NCI-H69 (cell line): ENCODE measurements around the gene SERPINA5.
A peak's percentile ranks its signal among the peaks of the same experiment; 100 is the strongest.
"Not testable (repeated sequence)": the region's sequence is repeated elsewhere in the genome, so short reads cannot be mapped to it uniquely, and the experiment has no call there.

Source experiments
- DNase-seq: peaks from one replicate; lab custom pipeline; 2025; lab: John Stamatoyannopoulos, UW

Gene SERPINA5

DNA sequence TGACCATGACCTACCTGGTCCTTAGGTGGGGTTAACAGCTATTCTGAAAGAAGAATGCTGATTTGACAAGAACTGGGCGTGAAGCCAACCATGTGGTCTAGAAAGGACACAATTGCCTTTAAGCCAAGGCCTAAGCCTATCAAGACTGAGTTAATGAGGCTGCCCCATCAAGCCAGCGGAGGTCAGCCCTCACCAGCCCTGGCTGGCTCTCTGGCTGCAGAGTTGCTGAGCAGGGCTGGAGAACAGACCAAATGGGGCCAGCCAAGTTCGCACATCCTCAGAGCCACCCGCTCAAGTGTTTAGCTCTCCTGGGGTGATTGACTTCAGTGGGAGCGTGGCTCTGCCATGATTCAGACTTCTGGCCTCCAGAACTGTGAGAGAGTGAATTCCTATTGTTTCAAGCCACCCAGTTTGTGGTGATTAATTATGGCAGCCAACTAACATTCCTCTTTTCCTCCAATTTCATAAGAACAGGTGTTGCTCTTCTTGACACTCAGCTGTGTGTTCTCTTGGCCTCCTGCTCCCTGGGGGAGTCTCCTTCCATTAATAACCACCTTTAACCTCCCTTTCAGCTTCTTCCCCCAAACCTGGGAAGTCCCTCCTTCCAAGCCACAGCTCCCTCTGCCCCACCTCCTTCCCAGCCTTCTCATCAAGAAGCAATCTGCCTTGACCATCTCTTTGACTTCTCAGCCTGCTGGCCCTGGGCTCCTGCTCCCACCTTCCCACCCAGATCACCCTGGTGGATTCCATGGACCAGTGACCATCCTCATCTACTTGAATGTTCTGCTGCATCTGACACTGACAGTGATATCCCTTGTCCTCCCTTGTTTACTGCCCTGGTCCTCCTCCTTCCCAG is 5.3 kb upstream of the SERPINA5 start:
- DNase-seq, result no peak

GRCh38 chr14:94577472-94577871 is 3.8 kb upstream of the SERPINA5 start:
- DNase-seq, result not testable (repeated sequence)

- DNase-seq, result no peak
Measured at GRCh38 chr14:94578712-94579111, 2.5 kb upstream of the SERPINA5 start.

DNA sequence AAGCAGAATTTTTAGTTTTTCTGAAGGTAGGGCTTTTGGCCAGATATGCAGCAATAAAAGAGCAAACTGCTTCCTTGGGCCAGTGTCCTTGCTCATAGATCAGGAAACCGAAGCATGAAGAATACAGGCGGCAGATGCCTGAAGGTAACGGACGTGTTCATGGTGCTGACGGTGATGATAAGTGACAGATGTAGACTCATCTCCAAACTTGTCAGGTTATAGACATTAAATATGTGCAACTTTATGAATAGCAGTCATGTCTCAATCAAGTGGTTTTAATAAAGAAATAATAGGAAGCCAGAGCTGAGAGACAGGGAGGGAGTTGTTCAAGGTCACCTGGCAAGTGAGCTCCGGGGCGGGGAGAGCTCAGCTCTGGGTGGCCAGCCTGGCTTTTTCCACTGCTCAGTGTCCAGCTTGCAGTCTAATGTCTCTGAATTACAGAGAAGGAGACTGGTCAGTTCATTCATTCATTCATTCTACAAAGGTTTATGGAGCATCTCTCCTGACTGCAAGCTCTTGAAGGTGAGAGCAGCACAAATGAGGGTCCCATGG is 1.0 kb downstream of the SERPINA5 start:
- no peak for DNase-seq

DNA sequence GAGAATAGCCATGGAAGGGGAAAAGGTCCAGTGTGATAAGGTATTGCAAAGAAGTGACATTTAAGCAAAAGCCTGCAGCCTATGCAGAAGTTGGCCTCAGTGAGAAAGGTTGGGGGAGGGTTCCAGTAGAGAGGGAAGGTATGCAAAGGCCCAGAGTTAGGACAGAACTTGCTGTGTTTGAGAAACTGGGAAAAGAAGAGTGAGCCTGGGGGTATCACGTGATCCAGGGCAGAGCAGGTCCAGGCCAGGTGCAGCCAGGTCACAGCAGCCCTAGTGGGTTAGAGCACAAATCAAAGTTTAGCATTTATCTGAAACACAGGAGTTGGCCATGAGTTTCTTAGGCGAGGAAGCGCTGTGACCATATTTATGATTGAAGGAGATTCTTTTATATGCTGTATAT is 1.6 kb downstream of the SERPINA5 start:
- DNase-seq, result no peak

- DNase-seq, result no peak
Measured at GRCh38 chr14:94583557-94583956, 2.3 kb downstream of the SERPINA5 start.

- no peak for DNase-seq
Measured at GRCh38 chr14:94584591-94585280, 3.5 kb downstream of the SERPINA5 start.

- no peak for DNase-seq
Measured at GRCh38 chr14:94586635-94587034, 5.4 kb downstream of the SERPINA5 start.

- no peak for DNase-seq
Measured at GRCh38 chr14:94588311-94588710, 7.1 kb downstream of the SERPINA5 start.

DNA sequence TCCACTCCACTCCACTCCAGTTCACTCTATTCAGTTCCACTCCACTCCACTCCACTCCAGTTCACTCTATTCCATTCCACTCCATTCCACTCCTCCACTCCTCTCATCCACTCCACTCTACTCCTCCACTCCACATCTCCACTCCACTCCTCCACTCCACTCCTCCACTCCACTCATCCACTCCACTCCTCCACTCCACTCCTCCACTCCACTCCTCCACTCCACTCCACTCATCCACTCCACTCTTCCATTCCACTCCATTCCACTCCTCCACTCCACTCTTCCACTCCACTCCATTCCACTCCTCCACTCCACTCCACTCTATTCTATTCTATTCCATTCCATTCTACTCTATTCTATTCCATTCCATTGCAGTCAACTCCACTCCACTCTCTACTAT is 9.8 kb downstream of the SERPINA5 start:
- no peak for DNase-seq

DNA sequence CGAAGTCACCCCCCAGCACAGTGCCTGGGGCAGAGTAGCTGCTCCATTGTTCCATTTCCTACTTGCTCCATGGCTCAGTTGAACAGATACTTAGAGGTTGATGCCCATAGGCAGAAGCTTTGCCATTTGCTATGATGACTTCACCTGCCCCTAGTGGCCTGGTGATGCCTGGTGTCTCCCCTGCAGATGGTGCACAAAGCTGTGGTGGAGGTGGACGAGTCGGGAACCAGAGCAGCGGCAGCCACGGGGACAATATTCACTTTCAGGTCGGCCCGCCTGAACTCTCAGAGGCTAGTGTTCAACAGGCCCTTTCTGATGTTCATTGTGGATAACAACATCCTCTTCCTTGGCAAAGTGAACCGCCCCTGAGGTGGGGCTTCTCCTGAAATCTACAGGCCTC is 10.6 kb downstream of the SERPINA5 start:
- no peak for DNase-seq

DNA sequence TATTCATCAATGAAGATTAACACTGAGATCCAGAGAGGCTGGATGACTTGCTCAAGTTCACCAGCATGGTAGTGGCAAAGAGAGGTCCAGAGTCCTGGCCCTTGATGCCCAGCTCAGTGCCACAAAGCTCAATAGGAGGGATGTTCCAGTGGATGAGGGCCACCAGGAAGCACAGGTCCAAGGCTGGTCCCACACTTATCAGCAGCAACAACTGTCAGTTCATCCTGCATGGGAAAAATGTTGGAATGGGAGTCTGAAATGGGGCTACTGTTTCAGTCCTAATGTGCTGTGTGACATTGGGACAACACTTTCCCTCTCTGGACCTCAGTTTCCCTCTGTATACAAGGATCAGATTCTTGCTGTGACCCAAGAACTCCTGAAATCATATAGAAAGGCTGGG is 11.2 kb downstream of the SERPINA5 start:
- no peak for DNase-seq

DNA sequence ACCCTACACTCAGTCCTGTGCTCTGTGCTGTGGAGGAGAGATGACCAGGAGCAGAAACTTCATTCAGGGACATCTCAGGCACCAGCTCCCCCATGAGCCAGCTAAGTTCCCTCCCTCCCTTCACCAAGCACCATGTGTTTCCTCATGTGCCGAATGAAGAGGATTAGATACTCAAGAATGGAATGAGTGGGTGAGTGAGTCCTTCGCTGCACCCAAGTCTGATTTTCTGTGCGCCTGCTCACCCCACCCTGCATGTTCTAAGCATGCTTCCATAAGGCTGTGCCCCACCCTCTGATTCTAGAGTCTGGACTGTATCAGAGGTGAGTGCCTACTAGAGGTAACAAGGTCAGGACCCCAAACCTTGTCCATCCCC is 12.1 kb downstream of the SERPINA5 start:
- no peak for DNase-seq

DNA sequence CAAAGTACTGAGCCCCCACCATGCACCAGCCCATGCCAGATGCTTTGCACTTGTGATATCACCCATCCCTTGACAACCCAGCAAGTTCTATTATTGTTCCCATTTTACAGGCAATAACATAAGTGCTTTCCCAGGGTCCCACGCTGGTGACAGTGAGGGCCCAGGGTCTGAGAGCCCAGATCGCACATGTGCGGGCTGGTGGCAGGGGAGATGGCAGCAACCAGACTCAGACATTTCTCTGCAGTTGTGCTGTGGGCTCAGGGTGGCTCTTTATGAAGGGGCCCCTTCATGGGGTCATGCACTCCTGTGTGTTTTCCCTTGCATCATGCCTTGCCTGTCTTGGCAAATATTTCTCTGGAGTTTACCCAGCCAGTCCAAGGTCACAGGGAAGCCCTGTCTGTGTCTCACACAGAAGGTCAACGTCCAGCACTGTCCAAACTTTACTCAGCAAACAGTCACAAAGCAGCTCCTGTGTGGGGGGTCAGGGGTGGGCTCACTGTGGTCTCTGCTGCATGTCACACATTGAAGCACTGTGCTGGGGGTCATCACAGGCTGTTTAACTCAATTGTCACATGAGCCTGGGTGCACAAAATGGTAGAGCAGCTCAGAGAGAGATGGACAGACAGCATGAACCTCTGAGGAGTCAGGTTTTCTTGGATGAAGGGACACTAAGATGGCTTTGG is 12.7 kb downstream of the SERPINA5 start:
- no peak for DNase-seq

- no peak for DNase-seq
Measured at GRCh38 chr14:94594441-94594840, 13.2 kb downstream of the SERPINA5 start.

GRCh38 chr14:94595912-94596311 is 14.7 kb downstream of the SERPINA5 start:
- no peak for DNase-seq

- DNase-seq, result no peak
Measured at GRCh38 chr14:94596361-94596760, 15.1 kb downstream of the SERPINA5 start.

DNA sequence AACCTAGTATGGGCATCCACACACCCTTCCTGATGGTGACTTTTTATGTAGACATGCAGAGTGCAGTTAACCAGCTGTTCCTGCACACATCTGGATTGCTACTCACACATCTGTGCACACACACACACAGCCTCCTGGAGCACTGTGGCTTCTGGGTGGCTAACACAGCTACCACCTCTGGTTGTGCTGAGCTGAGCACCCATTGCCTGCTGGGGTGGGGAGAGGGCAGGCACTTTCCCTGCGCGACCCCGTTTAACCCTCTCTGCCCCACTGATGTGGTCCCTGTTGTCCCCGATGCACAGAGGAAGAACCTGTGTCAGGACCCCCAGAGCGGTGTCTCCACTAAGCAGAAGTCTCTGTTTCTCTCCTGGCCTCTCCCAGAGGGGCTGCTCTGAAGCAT is 16.6 kb downstream of the SERPINA5 start:
- no peak for DNase-seq

DNA sequence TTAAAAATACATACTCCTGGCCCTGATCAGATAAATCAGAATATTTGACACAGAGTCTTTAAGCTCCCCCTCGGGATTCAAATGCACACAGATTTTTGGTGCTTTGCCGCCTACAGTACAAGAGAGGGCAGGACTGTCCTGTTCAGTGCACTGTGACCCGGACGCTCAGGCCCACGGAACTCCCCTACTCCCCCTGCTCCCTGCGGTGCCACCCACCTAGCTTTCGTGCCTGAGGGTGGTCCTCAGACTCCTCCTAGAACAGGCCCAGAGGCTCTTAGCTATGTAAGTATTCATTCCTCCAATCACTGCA is 17.2 kb downstream of the SERPINA5 start:
- no peak for DNase-seq

DNA sequence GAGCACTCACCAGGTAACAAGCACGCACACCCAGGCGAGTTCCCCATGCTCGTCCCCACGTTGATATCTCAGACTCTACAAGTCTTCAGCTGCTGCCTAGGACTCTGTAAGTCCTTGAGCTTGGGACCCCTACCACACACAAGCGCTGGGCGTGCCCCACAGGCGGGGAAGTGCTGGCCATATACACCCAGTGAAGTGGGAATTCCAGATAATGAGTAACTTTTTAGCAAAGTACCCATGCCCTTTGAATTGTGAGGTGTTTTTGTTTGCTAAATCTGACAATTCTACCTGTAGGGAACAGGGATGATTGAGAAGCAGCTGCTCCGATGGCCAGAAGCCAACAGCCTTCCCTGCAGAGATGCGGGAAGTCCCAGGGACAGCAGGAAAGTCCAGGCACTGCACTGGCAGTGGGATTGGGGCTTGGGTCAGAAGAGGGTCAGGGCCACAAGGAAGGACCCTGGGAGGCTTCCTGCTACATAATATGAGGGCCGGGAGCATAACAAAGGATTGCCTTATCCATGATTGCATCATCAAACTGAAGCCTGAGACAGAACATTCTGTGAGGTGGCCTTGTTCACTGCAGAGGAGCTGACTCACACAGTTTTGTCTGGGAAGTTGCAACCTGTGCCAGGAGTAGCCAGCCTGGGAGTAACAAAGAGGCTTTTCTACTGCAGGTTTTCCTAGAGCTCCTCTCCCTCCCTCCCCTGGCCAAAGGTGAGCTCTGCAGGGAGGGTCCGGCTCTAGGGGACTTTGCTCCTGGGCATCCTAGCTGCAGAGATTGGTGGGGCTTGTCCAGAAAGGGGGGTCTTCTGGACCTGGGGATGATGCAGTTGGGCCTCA is 17.8 kb downstream of the SERPINA5 start:
- DNase-seq, result peak; percentile 43

- DNase-seq, result no peak
Measured at GRCh38 chr14:94599656-94600004, 18.4 kb downstream of the SERPINA5 start.

- no peak for DNase-seq
Measured at GRCh38 chr14:94600148-94600545, 18.9 kb downstream of the SERPINA5 start.
